Neural progenitor cell (in vitro differentiated cells): ENCODE data around the gene AQP3.

Experiments
- EZH2 ChIP-seq: fragments of 200-600 bp; sonication (generic); IDR thresholded peaks from 2 replicates; pipeline ENCODE4 v1.6.1; 2017; ENCODE audit warnings: antibody characterized with exemption, mild to moderate bottlenecking, moderate library complexity
- EZH2phosphoT487 ChIP-seq: fragments of 200-600 bp; sonication (generic); IDR thresholded peaks from 2 replicates; pipeline ENCODE4 v1.6.1; 2017; ENCODE audit warnings: antibody characterized with exemption
- TF ChIP-seq, protein P1 (sequence below): fragments of 200-600 bp; sonication (generic); IDR thresholded peaks from 2 replicates; pipeline ENCODE4 v1.5.1; 2017; ENCODE audit warnings: antibody characterized with exemption, mild to moderate bottlenecking

GRCh38 chr9:33468215-33468730 lies 20.9 kb upstream of the AQP3 start:
- TF ChIP-seq, protein P1, sequence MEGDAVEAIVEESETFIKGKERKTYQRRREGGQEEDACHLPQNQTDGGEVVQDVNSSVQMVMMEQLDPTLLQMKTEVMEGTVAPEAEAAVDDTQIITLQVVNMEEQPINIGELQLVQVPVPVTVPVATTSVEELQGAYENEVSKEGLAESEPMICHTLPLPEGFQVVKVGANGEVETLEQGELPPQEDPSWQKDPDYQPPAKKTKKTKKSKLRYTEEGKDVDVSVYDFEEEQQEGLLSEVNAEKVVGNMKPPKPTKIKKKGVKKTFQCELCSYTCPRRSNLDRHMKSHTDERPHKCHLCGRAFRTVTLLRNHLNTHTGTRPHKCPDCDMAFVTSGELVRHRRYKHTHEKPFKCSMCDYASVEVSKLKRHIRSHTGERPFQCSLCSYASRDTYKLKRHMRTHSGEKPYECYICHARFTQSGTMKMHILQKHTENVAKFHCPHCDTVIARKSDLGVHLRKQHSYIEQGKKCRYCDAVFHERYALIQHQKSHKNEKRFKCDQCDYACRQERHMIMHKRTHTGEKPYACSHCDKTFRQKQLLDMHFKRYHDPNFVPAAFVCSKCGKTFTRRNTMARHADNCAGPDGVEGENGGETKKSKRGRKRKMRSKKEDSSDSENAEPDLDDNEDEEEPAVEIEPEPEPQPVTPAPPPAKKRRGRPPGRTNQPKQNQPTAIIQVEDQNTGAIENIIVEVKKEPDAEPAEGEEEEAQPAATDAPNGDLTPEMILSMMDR, result no peak
- TF ChIP-seq EZH2, result no peak
- no peak for TF ChIP-seq EZH2phosphoT487
